Nephron progenitor cell (in vitro differentiated cells): Measurements from ENCODE around the gene BRAP.
"Not testable (repeated sequence)": the region's sequence is repeated elsewhere in the genome, so short reads cannot be mapped to it uniquely, and the experiment has no call there.

ENCODE experiments used
- DNase-seq: peaks from one replicate; pipeline ENCODE4 v3.0.0; 2021
- H3K27ac Mint-ChIP-seq: 2 replicates; pipeline ENCODE4 v1.8.0; 2021; ENCODE audit warnings: mild to moderate bottlenecking, moderate library complexity, mixed read lengths
- H3K27me3 Mint-ChIP-seq: 2 replicates; pipeline ENCODE4 v1.8.0; 2021; ENCODE audit warnings: mild to moderate bottlenecking, low read depth, mixed read lengths; ENCODE audit not compliant: poor library complexity
- H3K36me3 Mint-ChIP-seq: 2 replicates; pipeline ENCODE4 v1.8.0; 2021; ENCODE audit warnings: low read depth, mixed read lengths
- H3K4me1 Mint-ChIP-seq: 2 replicates; pipeline ENCODE4 v1.8.0; 2021; ENCODE audit warnings: mixed read lengths
- H3K4me3 Mint-ChIP-seq: 2 replicates; pipeline ENCODE4 v1.8.0; 2021; ENCODE audit warnings: mild to moderate bottlenecking, moderate library complexity, mixed read lengths
- H3K9me3 Mint-ChIP-seq: 2 replicates; pipeline ENCODE4 v1.8.0; 2021; ENCODE audit warnings: mild to moderate bottlenecking, moderate library complexity, mixed read lengths
- TF ChIP-seq, protein P1 (sequence below): fragments of 200-600 bp; sonication (generic); IDR thresholded peaks from 2 replicates; pipeline ENCODE4 v1.5.0; 2021; ENCODE audit warnings: antibody characterized with exemption

The BRAP gene

DNA sequence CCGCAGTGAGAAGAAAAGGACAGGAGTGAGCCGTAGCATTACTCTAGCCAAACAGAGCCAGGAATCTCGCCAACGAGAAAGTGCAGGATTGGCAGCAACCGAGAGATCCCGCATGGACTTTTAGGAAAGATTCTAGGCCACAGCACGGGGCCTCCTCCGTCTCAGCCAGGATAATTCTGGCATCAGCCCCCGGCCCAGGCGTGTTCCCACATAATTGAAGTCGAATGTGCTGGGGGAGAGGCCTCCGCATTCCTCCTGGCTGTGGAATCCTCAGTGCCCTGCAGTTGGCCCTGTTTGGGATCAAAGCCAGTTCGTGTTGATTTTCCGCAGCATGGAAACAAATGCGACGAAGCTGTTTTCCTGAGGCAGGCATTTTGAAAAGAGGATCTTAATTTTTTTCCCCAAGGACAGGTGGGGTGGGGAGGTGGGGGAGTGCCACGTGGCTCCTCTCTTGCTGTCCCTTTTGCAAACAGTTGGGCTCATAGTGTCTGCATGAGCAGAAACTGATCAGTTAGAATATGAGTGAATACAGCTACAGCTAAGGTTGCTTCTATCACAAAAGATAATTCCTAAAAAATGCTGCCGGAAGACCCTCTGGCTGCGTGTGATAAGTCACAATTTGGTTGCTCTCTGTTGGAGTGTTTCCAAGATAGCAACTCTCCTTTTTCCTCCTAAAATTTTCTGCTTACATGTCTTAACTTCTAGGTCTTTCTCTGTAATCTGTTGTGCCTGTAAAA is 49.4 kb downstream of the BRAP start:
- TF ChIP-seq, protein P1, sequence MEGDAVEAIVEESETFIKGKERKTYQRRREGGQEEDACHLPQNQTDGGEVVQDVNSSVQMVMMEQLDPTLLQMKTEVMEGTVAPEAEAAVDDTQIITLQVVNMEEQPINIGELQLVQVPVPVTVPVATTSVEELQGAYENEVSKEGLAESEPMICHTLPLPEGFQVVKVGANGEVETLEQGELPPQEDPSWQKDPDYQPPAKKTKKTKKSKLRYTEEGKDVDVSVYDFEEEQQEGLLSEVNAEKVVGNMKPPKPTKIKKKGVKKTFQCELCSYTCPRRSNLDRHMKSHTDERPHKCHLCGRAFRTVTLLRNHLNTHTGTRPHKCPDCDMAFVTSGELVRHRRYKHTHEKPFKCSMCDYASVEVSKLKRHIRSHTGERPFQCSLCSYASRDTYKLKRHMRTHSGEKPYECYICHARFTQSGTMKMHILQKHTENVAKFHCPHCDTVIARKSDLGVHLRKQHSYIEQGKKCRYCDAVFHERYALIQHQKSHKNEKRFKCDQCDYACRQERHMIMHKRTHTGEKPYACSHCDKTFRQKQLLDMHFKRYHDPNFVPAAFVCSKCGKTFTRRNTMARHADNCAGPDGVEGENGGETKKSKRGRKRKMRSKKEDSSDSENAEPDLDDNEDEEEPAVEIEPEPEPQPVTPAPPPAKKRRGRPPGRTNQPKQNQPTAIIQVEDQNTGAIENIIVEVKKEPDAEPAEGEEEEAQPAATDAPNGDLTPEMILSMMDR, result no peak
- Mint-ChIP-seq H3K36me3 (peaks cover 13% of the 10 kb centered on the region), H3K9me3 (no peaks in the 10 kb centered on the region), H3K27ac (peak overlapping the region; percentile 99), H3K4me1 (peaks cover 46% of the 10 kb centered on the region), H3K27me3 (no peaks in the 10 kb centered on the region), H3K4me3 (peak overlapping the region; percentile 44)
- peak; percentile 61 for DNase-seq

DNA sequence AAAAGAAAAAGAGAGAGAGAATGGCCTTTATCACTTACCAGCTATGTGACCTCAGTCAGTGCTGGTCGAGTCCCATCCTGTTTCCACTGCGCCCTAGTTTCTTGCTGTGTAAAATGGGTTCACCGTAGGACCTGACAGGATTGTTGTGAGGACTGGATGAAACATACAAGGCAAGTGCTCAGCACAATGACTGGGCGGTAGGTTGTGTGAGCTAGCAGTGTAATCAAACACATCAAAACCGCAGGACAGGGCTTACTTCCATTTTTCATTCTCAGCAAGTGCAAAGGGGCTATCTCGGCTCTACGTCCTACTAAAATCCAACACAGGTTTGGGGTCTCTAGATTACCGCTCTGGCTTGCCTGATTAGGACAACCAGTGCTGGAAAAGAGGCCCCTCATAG is 50.2 kb downstream of the BRAP start:
- DNase-seq, result no peak
- TF ChIP-seq, protein P1, result no peak
- H3K9me3 Mint-ChIP-seq, result no peaks in the 10 kb centered on the region
- peaks cover 13% of the 10 kb centered on the region for H3K36me3 Mint-ChIP-seq
- H3K27ac Mint-ChIP-seq, result peak overlapping the region; percentile 99
- peak overlapping the region; percentile 44 for H3K4me3 Mint-ChIP-seq
- peaks cover 46% of the 10 kb centered on the region for H3K4me1 Mint-ChIP-seq
- H3K27me3 Mint-ChIP-seq, result no peaks in the 10 kb centered on the region

DNA sequence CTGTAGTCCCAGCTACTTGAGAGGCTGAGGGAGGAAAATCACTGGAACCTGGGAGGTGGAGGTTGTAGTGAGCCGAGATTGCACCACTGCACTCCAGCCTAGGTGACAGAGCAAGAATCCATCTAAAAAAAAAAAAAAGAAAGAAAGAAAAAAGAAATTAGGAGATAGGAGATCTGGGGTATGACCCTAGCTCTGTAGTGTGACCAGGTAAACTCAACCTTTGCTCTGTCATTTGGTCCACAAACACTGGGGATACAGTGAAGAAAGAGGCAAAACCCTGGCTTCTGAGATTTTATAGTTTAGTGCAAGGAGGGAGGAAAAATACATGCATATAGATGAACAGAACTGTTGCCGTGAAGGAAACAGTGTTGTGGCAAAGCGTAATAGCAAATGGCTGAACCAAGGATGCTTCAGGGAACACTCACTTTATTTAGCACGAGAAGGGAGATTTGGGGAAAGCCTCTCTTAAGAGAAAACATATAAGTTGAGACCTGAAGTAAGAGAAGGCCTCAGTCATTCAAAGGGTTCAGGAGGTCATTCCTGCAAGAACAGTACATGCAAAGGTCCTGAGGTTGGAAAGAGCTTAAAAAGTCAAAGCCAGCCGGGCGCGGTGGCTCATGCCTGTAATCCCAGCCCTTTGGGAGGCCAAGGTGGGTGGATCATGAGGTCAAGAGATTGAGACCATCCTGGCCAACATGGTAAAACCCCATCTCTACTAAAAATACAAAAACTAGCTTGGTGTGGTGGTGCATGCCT is 57.1 kb downstream of the BRAP start:
- no peaks in the 10 kb centered on the region for H3K9me3 Mint-ChIP-seq
- peaks cover 6% of the 10 kb centered on the region for H3K27me3 Mint-ChIP-seq
- peaks cover 4% of the 10 kb centered on the region for H3K4me1 Mint-ChIP-seq
- DNase-seq, result no peak
- no peak overlapping the region for H3K27ac Mint-ChIP-seq
- no peak overlapping the region for H3K4me3 Mint-ChIP-seq
- TF ChIP-seq, protein P1, result no peak
- H3K36me3 Mint-ChIP-seq, result peaks cover 10% of the 10 kb centered on the region

DNA sequence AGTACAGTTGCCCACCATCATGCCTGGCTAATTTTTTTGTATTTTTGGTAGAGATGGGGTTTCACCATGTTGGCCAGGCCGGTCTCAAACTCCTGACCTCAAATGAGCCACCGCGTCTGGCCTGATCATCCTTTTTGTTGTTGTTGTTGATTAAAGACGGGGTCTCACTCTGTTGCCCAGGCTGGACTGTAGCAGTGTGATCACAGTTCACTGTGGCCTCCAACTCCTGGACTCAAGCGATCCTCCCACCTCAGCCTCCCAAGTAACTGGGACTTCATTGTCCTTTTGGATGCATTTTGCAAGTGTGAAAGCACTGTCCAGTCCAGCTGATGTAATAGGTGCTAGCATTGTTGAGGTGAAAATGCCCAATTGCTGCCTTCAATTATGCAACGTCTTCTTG is 59.5 kb downstream of the BRAP start:
- Mint-ChIP-seq H3K9me3 (no peaks in the 10 kb centered on the region), H3K4me1 (no peaks in the 10 kb centered on the region), H3K27me3 (peaks cover 6% of the 10 kb centered on the region), H3K27ac (no peak overlapping the region), H3K4me3 (no peak overlapping the region), H3K36me3 (peaks cover 6% of the 10 kb centered on the region)
- TF ChIP-seq, protein P1, result no peak
- no peak for DNase-seq

DNA sequence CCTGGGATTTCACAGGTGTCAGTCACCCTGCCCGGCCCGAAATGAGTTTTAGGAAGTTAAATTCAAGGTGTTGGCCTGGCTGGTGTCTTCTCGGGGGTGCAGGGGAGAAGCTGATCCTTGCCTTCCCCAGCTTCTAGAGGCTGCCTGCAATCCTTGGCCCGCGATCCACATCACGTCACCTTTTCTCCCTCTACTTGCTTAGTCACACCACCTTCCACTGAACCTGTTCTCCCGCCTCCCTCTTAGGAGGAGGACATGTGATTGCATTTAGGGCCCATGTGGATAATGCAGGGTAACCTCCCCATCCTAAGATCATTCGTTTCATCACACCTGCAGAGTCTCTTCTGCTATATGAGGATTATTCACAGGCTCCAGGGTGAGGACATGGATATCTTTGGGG is 61.2 kb downstream of the BRAP start:
- Mint-ChIP-seq H3K9me3 (no peaks in the 10 kb centered on the region), H3K27ac (peak overlapping the region; percentile 58), H3K27me3 (peaks cover 10% of the 10 kb centered on the region), H3K36me3 (peaks cover 6% of the 10 kb centered on the region), H3K4me3 (no peak overlapping the region), H3K4me1 (no peaks in the 10 kb centered on the region)
- no peak for DNase-seq
- TF ChIP-seq, protein P1, result no peak

DNA sequence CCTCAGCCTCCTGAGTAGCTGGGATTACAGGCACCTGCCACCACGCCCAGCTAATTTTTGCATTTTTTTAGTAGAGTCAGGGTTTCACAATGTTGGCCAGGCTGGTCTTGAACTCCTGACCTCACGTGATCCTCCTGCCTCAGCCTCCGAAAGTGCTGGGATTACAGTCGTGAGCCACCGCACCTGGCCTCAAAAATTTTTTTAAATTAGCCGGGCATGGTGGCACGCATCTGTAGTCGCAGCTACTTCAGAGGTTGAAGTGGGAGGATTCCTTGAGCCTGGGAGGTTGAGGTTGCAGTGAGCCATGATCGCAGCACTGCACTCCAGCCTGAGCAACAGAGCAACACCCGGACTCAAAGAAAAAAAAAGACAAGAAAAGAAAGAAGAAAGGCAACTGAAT is 67.9 kb downstream of the BRAP start:
- DNase-seq, H3K27me3 Mint-ChIP-seq, H3K9me3 Mint-ChIP-seq, H3K4me3 Mint-ChIP-seq, H3K27ac Mint-ChIP-seq, H3K36me3 Mint-ChIP-seq, H3K4me1 Mint-ChIP-seq: not testable (repeated sequence)
